ENCODE data around the gene DOK6. TPM values are rescaled to one million over a fixed set of nuclear protein-coding genes. Genes with fewer than 3 reads are reported as not detected.

Gene DOK6
- total RNA-seq, 1 experiment from 2014 or later: not detected

GRCh38 chr18:69616114-69616513 lies 215.4 kb downstream of the DOK6 start:
- Histone ChIP-seq H3K4me3 (ENCODE audit: low read length) (no peak overlapping the region), H4K20me1 (ENCODE audit: insufficient read depth, low read depth, low read length) (no peaks in the 10 kb centered on the region), H3K9ac (ENCODE audit: low read length) (no peak overlapping the region), H3K79me2 (ENCODE audit: low read length) (no peaks in the 10 kb centered on the region), H3K27ac (ENCODE audit: low read length) (no peak overlapping the region), H3K27me3 (ENCODE audit: low read length) (no peaks in the 10 kb centered on the region), H3K4me2 (ENCODE audit: low read depth, low read length, poor library complexity, severe bottlenecking) (no peak overlapping the region), H3K9me2 (replicated peaks; ENCODE audit: insufficient read depth, low read length) (no peaks in the 10 kb centered on the region), H3K36me3 (ENCODE audit: insufficient read depth, low read length) (no peaks in the 10 kb centered on the region), H3K4me1 (ENCODE audit: low read length) (no peaks in the 10 kb centered on the region), H3K9me3 (ENCODE audit: low read length) (no peaks in the 10 kb centered on the region), H2AFZ (ENCODE audit: low read length) (no peak overlapping the region)
- DNase-seq: no peak

GRCh38 chr18:69617408-69617807 lies 216.7 kb downstream of the DOK6 start:
- H3K27ac ChIP-seq (ENCODE audit: low read length): no peak overlapping the region
- no peaks in the 10 kb centered on the region for H3K36me3 ChIP-seq (ENCODE audit: insufficient read depth, low read length)
- H3K9me2 ChIP-seq (replicated peaks; ENCODE audit: insufficient read depth, low read length): no peaks in the 10 kb centered on the region
- H4K20me1 ChIP-seq (ENCODE audit: insufficient read depth, low read depth, low read length): no peaks in the 10 kb centered on the region
- H3K27me3 ChIP-seq (ENCODE audit: low read length): no peaks in the 10 kb centered on the region
- no peaks in the 10 kb centered on the region for H3K4me1 ChIP-seq (ENCODE audit: low read length)
- no peaks in the 10 kb centered on the region for H3K79me2 ChIP-seq (ENCODE audit: low read length)
- no peak overlapping the region for H2AFZ ChIP-seq (ENCODE audit: low read length)
- no peak for DNase-seq
- no peaks in the 10 kb centered on the region for H3K9me3 ChIP-seq (ENCODE audit: low read length)
- no peak overlapping the region for H3K4me3 ChIP-seq (ENCODE audit: low read length)
- no peak overlapping the region for H3K4me2 ChIP-seq (ENCODE audit: low read depth, low read length, poor library complexity, severe bottlenecking)
- no peak overlapping the region for H3K9ac ChIP-seq (ENCODE audit: low read length)

DNA sequence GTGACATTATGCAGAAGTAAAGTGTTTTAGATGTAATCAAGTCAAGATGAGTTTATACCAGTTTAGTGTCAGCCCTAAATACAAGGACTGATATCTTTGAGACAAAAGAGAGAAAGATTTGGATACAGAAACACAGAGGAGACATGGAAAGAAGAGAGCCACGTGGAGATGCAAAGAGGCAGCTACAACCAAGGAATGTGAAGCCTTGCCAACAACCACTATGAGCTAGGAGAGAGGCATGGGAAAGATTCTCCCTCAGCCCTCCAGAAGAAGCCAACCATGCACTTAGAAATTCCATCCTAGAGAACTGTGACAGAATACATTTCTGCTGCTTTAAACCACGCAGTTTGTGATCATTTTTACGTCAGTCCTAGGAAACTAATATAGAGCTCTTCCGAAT lies 217.2 kb downstream of the DOK6 start:
- no peaks in the 10 kb centered on the region for H3K36me3 ChIP-seq (ENCODE audit: insufficient read depth, low read length)
- H3K9ac ChIP-seq (ENCODE audit: low read length): no peak overlapping the region
- no peaks in the 10 kb centered on the region for H3K79me2 ChIP-seq (ENCODE audit: low read length)
- H2AFZ ChIP-seq (ENCODE audit: low read length): no peak overlapping the region
- no peaks in the 10 kb centered on the region for H3K9me2 ChIP-seq (replicated peaks; ENCODE audit: insufficient read depth, low read length)
- no peak for DNase-seq
- no peak overlapping the region for H3K4me3 ChIP-seq (ENCODE audit: low read length)
- no peaks in the 10 kb centered on the region for H3K27me3 ChIP-seq (ENCODE audit: low read length)
- no peak overlapping the region for H3K27ac ChIP-seq (ENCODE audit: low read length)
- no peaks in the 10 kb centered on the region for H4K20me1 ChIP-seq (ENCODE audit: insufficient read depth, low read depth, low read length)
- no peak overlapping the region for H3K4me2 ChIP-seq (ENCODE audit: low read depth, low read length, poor library complexity, severe bottlenecking)
- H3K4me1 ChIP-seq (ENCODE audit: low read length): no peaks in the 10 kb centered on the region
- no peaks in the 10 kb centered on the region for H3K9me3 ChIP-seq (ENCODE audit: low read length)

DNA sequence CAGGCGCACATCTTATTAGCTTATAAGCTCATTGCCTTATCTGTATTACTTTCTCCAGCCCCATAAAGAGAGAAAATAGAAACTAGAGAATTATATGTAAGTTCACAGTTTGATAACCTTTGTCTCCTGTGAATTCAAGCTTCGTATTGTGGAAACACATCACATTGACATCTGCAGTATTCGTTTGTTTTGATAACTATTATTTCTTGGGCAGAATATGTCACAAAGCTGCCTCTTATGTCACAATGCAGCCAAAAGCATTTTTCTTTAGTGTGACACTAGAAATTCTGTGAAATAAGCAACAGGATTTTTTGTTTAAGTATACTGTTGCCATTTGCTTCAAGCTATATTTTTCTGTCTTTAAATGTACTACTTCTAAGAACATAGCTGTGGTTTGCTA lies 221.5 kb downstream of the DOK6 start:
- H3K9me3 ChIP-seq (ENCODE audit: low read length): no peaks in the 10 kb centered on the region
- no peaks in the 10 kb centered on the region for H3K79me2 ChIP-seq (ENCODE audit: low read length)
- no peaks in the 10 kb centered on the region for H3K4me1 ChIP-seq (ENCODE audit: low read length)
- no peaks in the 10 kb centered on the region for H3K36me3 ChIP-seq (ENCODE audit: insufficient read depth, low read length)
- H4K20me1 ChIP-seq (ENCODE audit: insufficient read depth, low read depth, low read length): no peaks in the 10 kb centered on the region
- no peaks in the 10 kb centered on the region for H3K9me2 ChIP-seq (replicated peaks; ENCODE audit: insufficient read depth, low read length)
- H3K27me3 ChIP-seq (ENCODE audit: low read length): no peaks in the 10 kb centered on the region
- no peak for DNase-seq
- H3K9ac ChIP-seq (ENCODE audit: low read length): no peak overlapping the region
- no peak overlapping the region for H3K4me3 ChIP-seq (ENCODE audit: low read length)
- H2AFZ ChIP-seq (ENCODE audit: low read length): no peak overlapping the region
- H3K27ac ChIP-seq (ENCODE audit: low read length): no peak overlapping the region
- no peak overlapping the region for H3K4me2 ChIP-seq (ENCODE audit: low read depth, low read length, poor library complexity, severe bottlenecking)

GRCh38 chr18:69622961-69623360 lies 222.3 kb downstream of the DOK6 start:
- DNase-seq: no peak
- no peaks in the 10 kb centered on the region for H3K4me1 ChIP-seq (ENCODE audit: low read length)
- no peaks in the 10 kb centered on the region for H3K27me3 ChIP-seq (ENCODE audit: low read length)
- no peaks in the 10 kb centered on the region for H3K9me3 ChIP-seq (ENCODE audit: low read length)
- no peak overlapping the region for H3K9ac ChIP-seq (ENCODE audit: low read length)
- no peak overlapping the region for H3K4me3 ChIP-seq (ENCODE audit: low read length)
- H2AFZ ChIP-seq (ENCODE audit: low read length): no peak overlapping the region
- no peak overlapping the region for H3K4me2 ChIP-seq (ENCODE audit: low read depth, low read length, poor library complexity, severe bottlenecking)
- H3K79me2 ChIP-seq (ENCODE audit: low read length): no peaks in the 10 kb centered on the region
- no peak overlapping the region for H3K27ac ChIP-seq (ENCODE audit: low read length)
- H4K20me1 ChIP-seq (ENCODE audit: insufficient read depth, low read depth, low read length): no peaks in the 10 kb centered on the region
- H3K36me3 ChIP-seq (ENCODE audit: insufficient read depth, low read length): no peaks in the 10 kb centered on the region
- no peaks in the 10 kb centered on the region for H3K9me2 ChIP-seq (replicated peaks; ENCODE audit: insufficient read depth, low read length)

DNA sequence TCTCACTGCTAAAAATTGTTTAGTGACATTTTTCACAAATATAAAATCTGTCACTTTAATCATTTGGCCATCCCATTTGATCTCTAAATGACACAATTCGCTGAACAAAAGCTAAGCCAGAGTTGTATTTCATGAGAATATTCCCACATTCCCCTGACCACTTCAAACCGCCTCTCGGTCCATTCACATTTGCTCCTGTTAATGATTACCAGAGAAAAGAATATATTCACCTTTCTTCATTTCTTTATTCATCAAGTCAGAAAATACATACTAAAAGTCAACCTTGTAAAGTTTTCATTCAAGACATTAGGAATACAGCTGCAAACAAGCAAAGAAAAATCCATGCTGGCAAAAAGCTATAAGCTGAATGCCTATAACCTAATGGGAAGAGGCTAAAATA lies 225.5 kb downstream of the DOK6 start:
- Histone ChIP-seq H2AFZ (ENCODE audit: low read length) (no peak overlapping the region), H3K9ac (ENCODE audit: low read length) (no peak overlapping the region), H3K27me3 (ENCODE audit: low read length) (no peaks in the 10 kb centered on the region), H3K79me2 (ENCODE audit: low read length) (no peaks in the 10 kb centered on the region), H3K4me2 (ENCODE audit: low read depth, low read length, poor library complexity, severe bottlenecking) (no peak overlapping the region), H3K9me2 (replicated peaks; ENCODE audit: insufficient read depth, low read length) (no peaks in the 10 kb centered on the region), H3K36me3 (ENCODE audit: insufficient read depth, low read length) (no peaks in the 10 kb centered on the region), H4K20me1 (ENCODE audit: insufficient read depth, low read depth, low read length) (no peaks in the 10 kb centered on the region), H3K27ac (ENCODE audit: low read length) (no peak overlapping the region), H3K4me1 (ENCODE audit: low read length) (no peaks in the 10 kb centered on the region), H3K9me3 (ENCODE audit: low read length) (no peaks in the 10 kb centered on the region), H3K4me3 (ENCODE audit: low read length) (no peak overlapping the region)
- no peak for DNase-seq

DNA sequence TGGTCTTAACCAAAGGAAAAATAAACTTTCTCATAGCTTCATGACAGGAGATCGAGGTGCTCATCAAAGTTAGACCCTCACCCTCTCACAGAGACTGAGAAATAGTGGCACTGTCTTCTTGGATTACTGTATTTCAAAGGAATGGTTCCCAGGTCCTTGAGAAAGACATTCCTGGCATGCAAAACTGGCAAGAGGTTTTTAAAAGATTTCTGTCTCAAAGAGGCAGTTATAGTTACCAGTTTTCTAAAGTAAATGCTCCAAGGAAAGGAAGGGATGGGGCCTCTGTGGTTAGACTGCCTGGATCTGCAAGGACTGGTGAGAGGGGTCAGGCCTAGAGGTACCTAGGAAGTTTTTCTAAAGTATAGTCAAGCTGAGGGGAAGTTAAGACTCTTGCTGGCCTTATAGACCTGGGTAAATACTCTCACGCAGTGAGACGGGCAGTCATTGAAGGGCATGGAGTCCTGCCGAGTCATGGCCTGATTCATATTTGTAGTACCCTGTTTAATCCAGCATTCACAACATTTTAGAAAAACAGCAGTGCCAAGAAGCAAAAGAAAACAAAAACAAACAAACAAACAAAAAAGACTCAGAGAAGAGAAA lies 226.1 kb downstream of the DOK6 start:
- Histone ChIP-seq H3K4me2 (ENCODE audit: low read depth, low read length, poor library complexity, severe bottlenecking) (no peak overlapping the region), H3K4me1 (ENCODE audit: low read length) (no peaks in the 10 kb centered on the region), H3K36me3 (ENCODE audit: insufficient read depth, low read length) (no peaks in the 10 kb centered on the region), H3K27ac (ENCODE audit: low read length) (no peak overlapping the region), H3K9ac (ENCODE audit: low read length) (no peak overlapping the region), H4K20me1 (ENCODE audit: insufficient read depth, low read depth, low read length) (no peaks in the 10 kb centered on the region), H2AFZ (ENCODE audit: low read length) (no peak overlapping the region), H3K4me3 (ENCODE audit: low read length) (no peak overlapping the region), H3K79me2 (ENCODE audit: low read length) (no peaks in the 10 kb centered on the region), H3K9me3 (ENCODE audit: low read length) (no peaks in the 10 kb centered on the region), H3K9me2 (replicated peaks; ENCODE audit: insufficient read depth, low read length) (no peaks in the 10 kb centered on the region), H3K27me3 (ENCODE audit: low read length) (no peaks in the 10 kb centered on the region)
- DNase-seq: no peak

DNA sequence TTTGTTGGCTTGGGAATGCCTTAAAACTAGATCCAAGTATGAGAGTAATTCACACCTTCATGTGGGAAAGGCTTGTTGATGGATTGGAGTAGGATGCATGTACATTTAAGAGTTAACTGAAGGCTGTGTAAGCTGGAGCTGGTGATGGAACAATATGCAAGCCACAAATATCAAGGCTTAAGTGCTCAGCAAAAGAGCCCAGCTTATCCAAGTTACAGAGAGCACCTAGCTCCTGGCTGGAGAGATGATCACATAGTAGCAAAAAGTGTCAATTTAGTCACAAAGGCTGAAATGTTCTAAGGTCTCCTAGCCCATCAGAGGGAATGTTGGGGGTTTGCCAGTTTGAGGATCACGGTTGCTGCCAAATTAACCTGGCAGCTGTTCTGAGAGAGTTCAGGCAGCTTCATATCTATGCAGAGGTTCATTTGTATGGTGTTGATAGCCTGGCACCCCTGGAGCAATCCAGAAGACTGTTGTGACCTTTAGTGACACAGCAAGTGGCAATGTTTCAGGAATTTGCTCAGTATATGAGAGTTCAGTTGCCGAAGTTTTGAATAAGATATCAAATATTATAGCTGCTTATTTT lies 228.2 kb downstream of the DOK6 start:
- no peaks in the 10 kb centered on the region for H3K4me1 ChIP-seq (ENCODE audit: low read length)
- H3K27ac ChIP-seq (ENCODE audit: low read length): no peak overlapping the region
- no peaks in the 10 kb centered on the region for H3K27me3 ChIP-seq (ENCODE audit: low read length)
- no peaks in the 10 kb centered on the region for H3K36me3 ChIP-seq (ENCODE audit: insufficient read depth, low read length)
- H2AFZ ChIP-seq (ENCODE audit: low read length): no peak overlapping the region
- H3K79me2 ChIP-seq (ENCODE audit: low read length): no peaks in the 10 kb centered on the region
- H3K9me2 ChIP-seq (replicated peaks; ENCODE audit: insufficient read depth, low read length): no peaks in the 10 kb centered on the region
- no peak overlapping the region for H3K4me2 ChIP-seq (ENCODE audit: low read depth, low read length, poor library complexity, severe bottlenecking)
- no peaks in the 10 kb centered on the region for H3K9me3 ChIP-seq (ENCODE audit: low read length)
- H4K20me1 ChIP-seq (ENCODE audit: insufficient read depth, low read depth, low read length): no peaks in the 10 kb centered on the region
- DNase-seq: no peak
- no peak overlapping the region for H3K4me3 ChIP-seq (ENCODE audit: low read length)
- no peak overlapping the region for H3K9ac ChIP-seq (ENCODE audit: low read length)
